Activated CD8-positive, alpha-beta T cell treated with anti-CD3 and anti-CD28 coated beads for 36 hours (primary cell): ENCODE measurements around the gene AOAH. TPM values are rescaled to one million over a fixed set of nuclear protein-coding genes. Genes with fewer than 3 reads are reported as not detected.

Experiments
- ATAC-seq: fragments of 200-7000 bp; cut with Tn5 transposase; one replicate; pipeline ENCODE4 v1.10.0; 2021; ENCODE audit warnings: mild to moderate bottlenecking, moderate library complexity
- CTCF ChIA-PET: fragments of 350-600 bp; sonication (Branson Sonifier 250); formaldehyde crosslinking; loops from one replicate; lab custom pipeline; 2021; ENCODE audit warnings: antibody characterized with exemption; lab: Charles Lee
- POLR2A ChIA-PET: fragments of 350-600 bp; sonication (Branson Sonifier 250); formaldehyde crosslinking; loops from one replicate; lab custom pipeline; 2021; ENCODE audit warnings: antibody characterized with exemption; lab: Charles Lee
- DNase-seq: peaks from one replicate; pipeline ENCODE4 v3.0.0-alpha.2; 2020
- H3K27ac Mint-ChIP-seq: one replicate; pipeline ENCODE4 v1.8.0; 2021; ENCODE audit warnings: mild to moderate bottlenecking, mixed read lengths
- H3K27me3 Mint-ChIP-seq: one replicate; pipeline ENCODE4 v1.8.0; 2021; ENCODE audit warnings: mixed read lengths
- H3K36me3 Mint-ChIP-seq: one replicate; pipeline ENCODE4 v1.8.0; 2021; ENCODE audit warnings: low read depth, mixed read lengths
- H3K4me1 Mint-ChIP-seq: one replicate; pipeline ENCODE4 v1.8.0; 2021; ENCODE audit warnings: low read depth, mixed read lengths
- H3K4me3 Mint-ChIP-seq: one replicate; pipeline ENCODE4 v1.8.0; 2021; ENCODE audit warnings: mild to moderate bottlenecking, moderate library complexity, mixed read lengths
- H3K9me3 Mint-ChIP-seq: one replicate; pipeline ENCODE4 v1.8.0; 2021; ENCODE audit warnings: mixed read lengths
- CTCF ChIP-seq: fragments of 200-600 bp; IDR thresholded peaks from one replicate; pipeline ENCODE4 v1.8.0; 2022; ENCODE audit warnings: antibody characterized with exemption, mild to moderate bottlenecking
- intact Hi-C: fragments of 100-400 bp; cut with micrococcal nuclease; formaldehyde crosslinking; loops from one replicate; pipeline ENCODE4 v1.10.0; 2022
- total RNA-seq, 2 experiments: library from RNA; stranded (reverse); gene quantifications; one replicate each; pipeline ENCODE4 v1.2.3, GENCODE V29; 2021

Gene AOAH
- total RNA-seq, 2 experiments from 2014 or later, result 10.4 to 17.1 TPM

- Mint-ChIP-seq H3K27me3 (no peaks in the 10 kb centered on the region), H3K27ac (peak overlapping the region; percentile 7), H3K4me1 (peaks cover 36% of the 10 kb centered on the region), H3K36me3 (peaks cover 17% of the 10 kb centered on the region), H3K4me3 (no peak overlapping the region), H3K9me3 (no peaks in the 10 kb centered on the region)
- intact Hi-C loops, result no loop called here
- no peak for DNase-seq
- POLR2A ChIA-PET, result interaction anchor here (0.6 kb wide), 2 partner anchors 58 to 107 kb away, joined by 3 to 4 read pairs; no protein-coding TSS in a partner anchor
- no peak for ATAC-seq
- CTCF ChIA-PET, result interaction anchor here (0.5 to 1.2 kb wide), 3 partner anchors 10 to 630 kb away, joined by 3 to 4 read pairs (median 3); no protein-coding TSS in a partner anchor
- TF ChIP-seq CTCF, result no peak
These were observed 153.1 kb downstream of the AOAH start for GRCh38 chr7:36571190-36571560.

- CTCF ChIA-PET, result interaction anchor here (1.2 kb wide), 1 partner anchor 83 kb away, joined by 4 read pairs; no protein-coding TSS in a partner anchor
- Mint-ChIP-seq H3K27me3 (no peaks in the 10 kb centered on the region), H3K27ac (peak overlapping the region; percentile 50)
These were observed 153.6 kb downstream of the AOAH start for GRCh38 chr7:36570528-36571189.

GRCh38 chr7:36568452-36568849 is 155.8 kb downstream of the AOAH start:
- Mint-ChIP-seq H3K9me3 (no peaks in the 10 kb centered on the region), H3K36me3 (peaks cover 5% of the 10 kb centered on the region), H3K4me1 (peaks cover 26% of the 10 kb centered on the region), H3K27ac (peak overlapping the region; percentile 4), H3K4me3 (no peak overlapping the region), H3K27me3 (no peaks in the 10 kb centered on the region)
- ChIA-PET POLR2A (interaction anchor here (0.8 kb wide), 1 partner anchor 10 kb away, joined by 4 read pairs; no protein-coding TSS in a partner anchor), CTCF (interaction anchor here (1.0 kb wide), 1 partner anchor 9 kb away, joined by 3 read pairs; no protein-coding TSS in a partner anchor)
- intact Hi-C loops, result no loop called here
- TF ChIP-seq CTCF, result no peak
- no peak for ATAC-seq
- DNase-seq, result no peak

More at GRCh38 chr7:36570528-36571189, 153.6 kb downstream of the AOAH start:
- Mint-ChIP-seq H3K4me3 (no peak overlapping the region), H3K9me3 (no peaks in the 10 kb centered on the region), H3K36me3 (peaks cover 12% of the 10 kb centered on the region), H3K4me1 (peaks cover 31% of the 10 kb centered on the region)
- intact Hi-C loops, result no loop called here
- TF ChIP-seq CTCF, result no peak
- ATAC-seq (peak; percentile 58), DNase-seq (peak; percentile 33)
- POLR2A ChIA-PET, result interaction anchor here (0.6 kb wide), 1 partner anchor 59 kb away, joined by 4 read pairs; no protein-coding TSS in a partner anchor

GRCh38 chr7:36567699-36568451 is 156.4 kb downstream of the AOAH start:
- H3K27ac Mint-ChIP-seq, result peak overlapping the region; percentile 4
- DNase-seq (no peak), ATAC-seq (no peak)
- intact Hi-C loops, result no loop called here
- no peak for TF ChIP-seq CTCF
- H3K4me3 Mint-ChIP-seq, result no peak overlapping the region
- POLR2A ChIA-PET, result interaction anchor here (0.8 kb wide), 1 partner anchor 10 kb away, joined by 4 read pairs; no protein-coding TSS in a partner anchor
- H3K9me3 Mint-ChIP-seq, result no peaks in the 10 kb centered on the region
- H3K36me3 Mint-ChIP-seq, result peaks cover 8% of the 10 kb centered on the region
- H3K27me3 Mint-ChIP-seq, result no peaks in the 10 kb centered on the region
- peaks cover 25% of the 10 kb centered on the region for H3K4me1 Mint-ChIP-seq
- CTCF ChIA-PET, result no interaction called here
